GM21390 (cell line): ENCODE results near the gene TCIRG1.

Experiments used
- ATAC-seq: cut with Tn5 transposase; IDR thresholded peaks from one replicate; pipeline ENCODE4 v1.9.1; 2021; ENCODE audit not compliant: unreplicated experiment

Gene TCIRG1

GRCh38 chr11:68016904-68017817 is 21.7 kb upstream of the TCIRG1 start:
- ATAC-seq: no peak

- ATAC-seq: no peak
These were observed 20.7 kb upstream of the TCIRG1 start for GRCh38 chr11:68017980-68018729.

- no peak for ATAC-seq
These were observed 20.1 kb upstream of the TCIRG1 start for GRCh38 chr11:68018730-68019190.

GRCh38 chr11:68019486-68019885 is 19.3 kb upstream of the TCIRG1 start:
- no peak for ATAC-seq

- no peak for ATAC-seq
These were observed 18.2 kb upstream of the TCIRG1 start for GRCh38 chr11:68020575-68020974.

- ATAC-seq: no peak
These were observed 17.5 kb upstream of the TCIRG1 start for GRCh38 chr11:68021167-68021787.

DNA sequence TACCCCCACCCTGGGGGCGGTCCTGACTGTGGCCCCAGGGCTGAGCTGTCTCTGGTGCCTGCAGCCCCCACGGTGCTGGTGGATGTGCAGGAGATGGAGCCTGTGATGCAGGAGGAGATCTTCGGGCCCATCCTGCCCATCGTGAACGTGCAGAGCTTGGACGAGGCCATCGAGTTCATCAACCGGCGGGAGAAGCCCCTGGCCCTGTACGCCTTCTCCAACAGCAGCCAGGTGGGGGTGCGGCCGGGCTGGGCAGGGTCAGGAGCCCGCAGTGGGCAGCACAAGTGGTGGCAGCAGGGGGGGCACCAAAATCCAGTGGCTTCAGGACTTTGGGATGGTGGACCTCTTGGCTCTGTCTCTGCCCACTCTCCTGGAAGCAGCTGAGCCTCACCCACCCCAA is 16.3 kb upstream of the TCIRG1 start:
- no peak for ATAC-seq

DNA sequence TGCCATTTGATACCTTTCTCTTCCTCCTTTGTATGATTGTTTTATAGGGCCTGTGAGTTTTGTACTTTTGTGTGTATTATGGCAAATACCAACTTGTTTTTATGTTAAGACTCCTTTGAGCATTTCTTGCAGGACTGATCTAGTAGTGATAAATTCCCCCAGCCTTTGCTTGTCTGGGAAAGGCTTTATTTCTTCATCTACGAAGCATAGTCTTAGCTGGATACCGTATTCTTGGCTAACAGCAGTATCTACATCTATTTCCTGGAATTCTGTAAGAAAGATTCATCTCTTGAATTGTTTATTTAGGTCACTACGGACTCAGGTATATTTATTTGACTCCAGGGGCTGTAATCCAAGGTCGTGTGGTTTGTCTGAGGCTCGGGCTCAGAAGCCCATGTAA is 14.3 kb upstream of the TCIRG1 start:
- ATAC-seq: no peak

GRCh38 chr11:68025047-68025446 is 13.8 kb upstream of the TCIRG1 start:
- no peak for ATAC-seq

- ATAC-seq: no peak
These were observed 12.3 kb upstream of the TCIRG1 start for GRCh38 chr11:68026391-68027105.

DNA sequence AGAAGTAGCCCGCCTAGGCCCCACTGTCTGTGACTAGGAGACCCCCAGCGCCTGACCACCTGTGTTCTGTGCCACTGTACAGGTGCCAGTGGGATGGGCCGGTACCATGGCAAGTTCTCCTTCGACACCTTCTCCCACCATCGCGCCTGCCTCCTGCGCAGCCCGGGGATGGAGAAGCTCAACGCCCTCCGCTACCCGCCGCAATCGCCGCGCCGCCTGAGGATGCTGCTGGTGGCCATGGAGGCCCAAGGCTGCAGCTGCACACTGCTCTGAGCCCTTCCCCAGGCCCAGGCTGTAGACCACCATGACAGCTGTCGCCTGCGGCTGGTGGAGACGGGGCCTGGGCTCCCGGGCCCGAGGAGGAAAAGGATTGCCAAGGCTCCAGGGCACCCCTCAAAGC is 11.2 kb upstream of the TCIRG1 start:
- no peak for ATAC-seq

DNA sequence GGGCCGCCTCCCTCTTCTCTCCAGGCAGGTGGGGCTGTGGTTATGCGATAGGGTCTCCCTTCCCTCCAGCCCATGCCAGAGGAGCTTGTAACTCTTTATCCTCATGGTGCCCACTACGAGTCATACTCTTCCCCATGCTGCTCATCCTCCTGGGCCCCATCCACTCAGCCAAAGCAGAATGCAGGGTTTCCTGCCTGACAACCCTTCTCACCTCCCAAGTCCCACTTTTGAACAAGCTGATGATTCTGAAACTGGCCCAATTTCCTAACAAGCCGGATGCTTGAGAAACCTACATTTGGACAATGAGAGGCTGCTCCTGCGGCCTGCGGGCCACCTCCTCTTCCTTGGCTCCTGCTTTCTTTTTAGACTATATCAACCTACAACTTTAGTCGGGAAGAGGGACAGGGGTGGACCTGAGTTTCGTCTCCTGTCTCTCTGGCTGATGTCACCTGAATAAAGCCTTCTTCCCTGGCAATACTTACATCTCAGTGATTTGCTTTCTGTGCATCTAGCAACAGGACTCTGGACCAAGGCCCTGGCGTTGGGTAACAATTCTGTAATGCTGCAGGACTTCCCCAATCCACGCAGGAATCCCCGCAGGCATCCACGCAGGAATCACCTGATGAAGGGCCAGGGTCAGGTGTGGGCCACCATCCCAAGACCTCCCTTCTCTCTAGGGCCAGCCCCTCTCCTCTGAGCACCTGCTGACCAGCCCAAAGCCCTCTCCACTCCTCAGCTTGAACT is 9.9 kb upstream of the TCIRG1 start:
- no peak for ATAC-seq

- peak; percentile 95 for ATAC-seq
These were observed 8.3 kb upstream of the TCIRG1 start, which contains the start of gene NDUFS8 for GRCh38 chr11:68030318-68031143. TSS of gene NDUFS8 (plus strand) at chr11:68030681. CDS start at chr11:68032152, 1,471 bp downstream.

DNA sequence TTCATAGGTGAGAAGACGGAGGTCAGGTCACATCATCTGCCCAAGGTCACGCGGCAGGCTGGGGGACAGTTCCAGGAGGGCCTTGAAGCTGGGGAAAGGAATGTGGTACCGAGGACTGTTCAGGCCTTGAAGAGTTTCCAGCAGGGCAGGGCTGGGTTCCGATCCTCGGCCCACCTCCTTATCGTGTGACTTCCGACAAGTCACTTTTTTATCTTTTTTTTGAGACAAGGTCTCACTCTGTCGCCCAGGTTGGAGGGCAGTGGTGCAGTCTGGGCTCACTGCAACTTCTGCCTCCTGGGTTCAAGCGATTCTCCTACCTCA is 7.7 kb upstream of the TCIRG1 start:
- ATAC-seq: no peak

- ATAC-seq: no peak
These were observed 6.8 kb upstream of the TCIRG1 start for GRCh38 chr11:68032003-68032402.

GRCh38 chr11:68032997-68033707 is 5.7 kb upstream of the TCIRG1 start:
- no peak for ATAC-seq

GRCh38 chr11:68033708-68034045 is 5.1 kb upstream of the TCIRG1 start:
- no peak for ATAC-seq

GRCh38 chr11:68035266-68035876 is 3.5 kb upstream of the TCIRG1 start:
- no peak for ATAC-seq
